ENCODE measurements around the gene MBLAC1.

MBLAC1 gene

GRCh38 chr7:100176096-100177044 lies 49.6 kb downstream of the MBLAC1 start:
- Histone ChIP-seq H3K27me3 (peaks cover 17% of the 10 kb centered on the region), H3K9me3 (no peaks in the 10 kb centered on the region), H3K4me2 (peak overlapping the region; percentile 95), H3K27ac (peak overlapping the region; percentile 85), H4K20me1 (peaks cover 44% of the 10 kb centered on the region), H3K36me3 (peaks cover 29% of the 10 kb centered on the region), H3K4me1 (peaks cover 41% of the 10 kb centered on the region), H3K4me3 (peak overlapping the region; percentile 88), H3K9ac (peak overlapping the region; percentile 88)
- TF ChIP-seq Cebpa-rat (IDR thresholded peaks at IDR 0.05) = no peak

GRCh38 chr7:100177045-100178001 lies 50.6 kb downstream of the MBLAC1 start, which contains the start of the genes GPC2 and STAG3:
TSS of gene GPC2 (minus strand) at chr7:100177381. CDS start at chr7:100177199, 182 bp downstream.
TSS of gene STAG3 (plus strand) at chr7:100177918. CDS start at chr7:100180557, 2,639 bp downstream.
- peak within 1 kb of the TSS; percentile 85 for H3K27ac ChIP-seq
- H3K4me1 ChIP-seq = peaks cover 33% of the 10 kb centered on the region
- H3K9ac ChIP-seq = peak within 1 kb of the TSS; percentile 88
- H3K36me3 ChIP-seq = peaks cover 29% of the 10 kb centered on the region
- H3K27me3 ChIP-seq = peaks cover 8% of the 10 kb centered on the region
- H4K20me1 ChIP-seq = peaks cover 37% of the 10 kb centered on the region
- peak within 1 kb of the TSS; percentile 88 for H3K4me3 ChIP-seq
- H3K4me2 ChIP-seq = peak within 1 kb of the TSS; percentile 95
- H3K9me3 ChIP-seq = no peaks in the 10 kb centered on the region
- TF ChIP-seq Cebpa-rat (IDR thresholded peaks at IDR 0.05) = no peak
